Omental fat pad (tissue), 4 donors: ENCODE results near the gene EXOC6B. TPM values are rescaled to one million over a fixed set of nuclear protein-coding genes. Genes with fewer than 3 reads are reported as not detected.

Source experiments
- ATAC-seq: fragments of 150-250 bp; one replicate; pipeline ENCODE4 v1.9.1; 2016; ENCODE audit warnings: mild to moderate bottlenecking, moderate library complexity; ENCODE audit not compliant: low FRiP score
- DNase-seq: peaks from one replicate; pipeline ENCODE4 v3.0.0-alpha.2; 2019; ENCODE audit warnings: low spot score
- CTCF ChIP-seq, 3 donors: fragments of 450-650 bp; IDR thresholded peaks; one replicate each; pipeline ENCODE4 v1.5.1; 2016 to 2017; ENCODE audit warnings: antibody characterized with exemption in 3 of 3, mild to moderate bottlenecking in 3 of 3, moderate library complexity in 2 of 3
- total RNA-seq, 4 donors: library from RNA; depleted of rRNA; stranded (reverse); fragments of >200 nt; gene quantifications; one replicate each; pipeline ENCODE4 v1.1.0, GENCODE V29; 2016

Gene EXOC6B
- total RNA-seq, 4 donors from 2014 or later: 25.6 to 38.3 (median 30.1) TPM

DNA sequence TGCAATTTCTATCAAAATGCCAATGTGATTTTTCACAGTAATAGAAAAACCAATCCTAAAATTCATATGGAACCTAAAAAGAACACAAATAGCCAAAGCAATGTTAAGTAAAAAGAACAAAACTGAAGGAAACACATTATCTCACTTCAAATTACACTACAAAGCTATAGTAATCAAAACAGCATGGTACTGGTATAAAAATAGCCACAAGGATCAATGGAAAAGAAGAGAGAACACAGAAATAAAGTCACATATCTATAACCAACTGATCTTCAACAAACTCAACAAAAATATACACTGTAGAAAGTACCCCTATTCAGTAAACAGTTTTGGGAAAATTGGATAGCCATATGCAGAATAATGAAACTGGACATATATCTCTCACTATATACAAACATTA, 426.0 kb downstream of the EXOC6B start:
- no peak for DNase-seq
- TF ChIP-seq CTCF (IDR thresholded peaks at IDR 0.05): no peak
- ATAC-seq: no peak

DNA sequence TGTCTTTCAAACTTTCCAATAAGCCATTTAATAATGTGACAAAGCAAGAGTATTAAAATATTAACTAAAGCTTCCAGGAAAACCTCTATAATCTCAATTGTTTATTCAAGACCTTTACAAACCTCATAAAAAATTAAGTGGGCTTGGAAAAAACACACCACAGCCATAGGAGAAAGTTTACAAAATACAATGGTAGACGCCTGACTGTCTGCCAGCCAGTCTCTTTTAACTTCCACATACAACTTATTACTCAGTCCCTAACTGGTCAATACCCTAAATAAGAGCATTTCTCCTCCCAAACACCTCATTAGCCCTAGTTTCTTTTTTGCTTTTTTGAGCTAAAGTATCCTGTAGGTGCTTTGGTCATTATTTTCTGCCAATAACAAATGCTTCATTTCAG, 430.7 kb downstream of the EXOC6B start:
- TF ChIP-seq CTCF (IDR thresholded peaks at IDR 0.05): no peak
- DNase-seq: no peak
- ATAC-seq: no peak

GRCh38 chr2:72394541-72395070, 431.2 kb downstream of the EXOC6B start:
- DNase-seq: no peak
- TF ChIP-seq CTCF (IDR thresholded peaks at IDR 0.05): no peak
- no peak for ATAC-seq

DNA sequence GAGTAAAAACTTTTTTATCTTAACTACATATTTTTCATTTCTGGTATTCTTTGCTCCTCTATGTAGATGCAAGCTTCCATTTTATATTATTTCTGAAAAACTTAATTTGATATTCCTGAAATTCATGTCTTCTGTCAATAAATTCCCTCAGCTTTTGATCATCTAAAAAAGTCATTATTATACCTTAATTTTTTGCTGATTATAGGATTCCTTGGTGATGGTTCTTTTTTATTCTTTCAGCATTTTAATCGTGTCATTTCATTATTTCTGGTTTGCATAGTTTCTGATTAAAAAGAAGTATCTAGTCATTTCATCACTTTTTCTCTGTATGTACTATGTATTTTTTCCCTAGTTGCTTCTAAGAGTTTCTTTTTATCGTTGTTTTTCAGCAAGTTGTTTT, 436.4 kb downstream of the EXOC6B start:
- no peak for TF ChIP-seq CTCF (IDR thresholded peaks at IDR 0.05)
- DNase-seq: no peak
- no peak for ATAC-seq

GRCh38 chr2:72388263-72388662, 437.6 kb downstream of the EXOC6B start:
- ATAC-seq: no peak
- no peak for TF ChIP-seq CTCF (IDR thresholded peaks at IDR 0.05)
- no peak for DNase-seq

DNA sequence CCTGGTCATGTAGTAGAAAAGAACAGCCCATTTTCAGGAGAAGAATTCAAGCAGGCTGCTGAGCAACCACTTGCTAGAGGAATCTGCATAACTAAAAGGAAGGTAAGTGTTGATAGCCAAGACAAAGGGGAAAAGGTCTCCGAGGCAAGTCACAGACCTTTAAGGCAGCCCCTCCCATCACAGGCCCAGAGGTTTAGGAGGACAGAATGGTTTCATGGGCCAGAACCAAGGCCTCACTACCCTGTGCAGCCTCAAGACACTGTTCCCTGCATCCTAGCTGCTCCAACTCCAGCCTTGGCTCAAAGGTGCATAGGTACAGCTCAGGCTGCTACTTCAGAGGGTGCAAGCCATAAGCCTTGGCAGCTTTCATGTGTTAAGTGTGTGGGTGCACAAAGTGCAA, 439.5 kb downstream of the EXOC6B start:
- no peak for TF ChIP-seq CTCF (IDR thresholded peaks at IDR 0.05)
- no peak for DNase-seq
- no peak for ATAC-seq

GRCh38 chr2:72378753-72379348, 447.0 kb downstream of the EXOC6B start:
- no peak for ATAC-seq
- no peak for DNase-seq
- no peak for TF ChIP-seq CTCF (IDR thresholded peaks at IDR 0.05)
